GM15510 (cell line): ENCODE data around the gene LIPA.

Experiments used
- POLR2A ChIP-seq: IDR thresholded peaks from 3 replicates; pipeline ENCODE4 v1.6.1; 2011; ENCODE audit warnings: borderline replicate concordance; ENCODE audit not compliant: insufficient read length; ENCODE audit errors: extremely low read depth

Gene LIPA

GRCh38 chr10:89278034-89278535, 26.5 kb upstream of the LIPA start:
- TF ChIP-seq POLR2A: no peak

GRCh38 chr10:89275383-89275782, 23.8 kb upstream of the LIPA start:
- no peak for TF ChIP-seq POLR2A

DNA sequence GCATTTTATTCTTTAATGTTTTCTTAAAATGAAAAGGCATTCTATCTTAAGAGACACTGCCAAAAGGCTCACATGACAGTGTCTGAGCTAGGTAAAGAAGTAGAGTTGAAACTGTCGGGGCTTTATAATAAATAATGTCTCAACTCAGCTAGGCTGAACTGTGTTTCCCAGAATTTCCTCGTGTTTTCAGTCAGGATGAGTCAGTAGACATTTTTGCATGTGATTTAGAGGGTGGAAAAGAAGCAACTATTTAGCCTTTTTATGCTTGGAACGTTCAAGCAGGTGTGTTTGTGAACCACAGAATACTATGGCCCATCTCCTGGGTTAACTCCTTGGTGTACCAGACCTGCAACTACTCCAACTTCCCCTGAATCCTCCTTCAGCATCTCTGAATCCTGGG, 23.4 kb upstream of the LIPA start:
- no peak for TF ChIP-seq POLR2A

DNA sequence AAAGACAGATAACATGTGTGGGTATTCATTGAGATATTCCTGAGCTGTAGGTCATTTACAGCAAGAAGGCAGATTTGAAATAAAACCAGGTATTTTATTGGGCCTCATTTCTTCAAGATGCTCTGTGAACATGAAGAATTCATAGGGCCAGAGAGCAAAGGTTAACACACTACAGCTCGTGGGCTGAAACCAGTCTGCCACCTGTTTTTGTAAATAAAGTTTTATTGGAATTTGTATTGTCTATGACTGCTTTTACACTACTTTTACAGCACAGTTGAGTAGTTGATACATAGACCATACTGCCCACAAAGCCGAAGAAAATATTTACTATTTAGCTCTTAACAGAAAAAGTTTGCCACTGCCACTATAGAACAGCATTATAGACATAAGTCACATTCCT, 22.1 kb upstream of the LIPA start:
- TF ChIP-seq POLR2A: no peak

- no peak for TF ChIP-seq POLR2A
These were observed 20.0 kb upstream of the LIPA start for GRCh38 chr10:89271532-89271931.

- no peak for TF ChIP-seq POLR2A
These were observed 18.5 kb upstream of the LIPA start for GRCh38 chr10:89270153-89270483.

DNA sequence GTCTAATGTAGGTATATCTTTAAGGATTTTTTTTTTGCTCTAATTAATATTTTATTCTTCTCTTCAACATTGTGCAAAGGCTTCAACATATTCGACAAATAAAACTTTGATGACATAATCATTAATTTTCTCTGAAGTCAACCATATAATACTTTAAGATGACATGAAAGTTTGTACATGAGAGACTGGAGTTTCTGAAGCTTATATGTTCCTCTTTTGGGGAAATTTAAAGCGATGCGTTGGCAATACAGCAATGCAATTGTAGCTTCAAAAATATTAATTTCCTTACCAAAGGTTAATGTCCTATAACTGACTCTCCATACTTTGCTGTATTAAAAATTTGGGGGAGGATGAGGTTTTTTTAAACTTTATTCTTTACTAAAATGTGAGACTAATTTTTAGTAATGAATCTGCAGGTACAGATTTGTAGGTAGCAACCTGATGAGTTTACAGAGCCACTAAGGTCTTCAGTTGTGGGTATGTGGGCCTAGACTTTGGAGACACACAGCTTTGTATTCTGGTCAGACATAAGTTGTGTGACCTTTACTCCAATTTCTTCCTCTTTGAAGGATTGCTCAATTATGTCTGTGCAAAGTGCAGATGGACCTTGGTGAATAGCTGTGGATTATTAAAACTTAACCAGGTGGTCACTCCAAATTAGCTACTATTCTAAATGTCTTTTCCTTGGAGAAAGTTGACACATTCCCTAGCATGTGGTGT, 18.0 kb upstream of the LIPA start:
- TF ChIP-seq POLR2A: no peak

DNA sequence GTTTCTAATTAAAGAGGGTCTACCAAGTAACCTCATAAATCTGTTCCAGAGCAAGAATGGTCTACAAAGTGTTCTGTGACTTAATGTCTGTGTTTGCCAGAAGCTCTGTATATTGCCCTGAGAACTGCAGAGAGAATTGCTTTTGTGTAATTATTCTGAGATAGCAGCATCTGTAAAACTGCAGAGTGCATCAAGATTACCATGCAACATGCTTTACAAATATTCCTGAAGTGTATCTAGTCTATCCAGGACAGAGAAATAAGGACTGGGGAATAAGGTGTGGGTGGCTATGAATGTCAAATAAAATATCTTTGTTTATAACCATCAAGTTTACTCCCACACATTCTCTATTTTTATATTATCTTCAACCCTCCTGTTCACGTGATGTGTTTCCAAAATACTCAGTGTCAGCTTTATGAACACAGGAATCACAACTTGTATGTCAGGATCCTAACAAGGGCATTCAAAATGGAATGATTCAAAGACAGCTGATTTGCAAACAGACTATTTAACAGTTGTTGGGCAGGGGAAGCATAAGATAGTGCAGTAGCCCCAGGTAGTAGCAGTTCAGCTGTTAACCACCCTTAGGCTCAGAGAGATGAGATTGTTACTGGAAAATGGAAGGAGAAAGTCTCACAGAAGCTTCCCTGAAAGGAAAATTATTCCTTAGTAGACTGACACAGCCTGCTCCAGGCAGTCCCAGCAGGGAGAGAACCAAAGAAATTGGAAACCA, 15.3 kb upstream of the LIPA start:
- TF ChIP-seq POLR2A: no peak

DNA sequence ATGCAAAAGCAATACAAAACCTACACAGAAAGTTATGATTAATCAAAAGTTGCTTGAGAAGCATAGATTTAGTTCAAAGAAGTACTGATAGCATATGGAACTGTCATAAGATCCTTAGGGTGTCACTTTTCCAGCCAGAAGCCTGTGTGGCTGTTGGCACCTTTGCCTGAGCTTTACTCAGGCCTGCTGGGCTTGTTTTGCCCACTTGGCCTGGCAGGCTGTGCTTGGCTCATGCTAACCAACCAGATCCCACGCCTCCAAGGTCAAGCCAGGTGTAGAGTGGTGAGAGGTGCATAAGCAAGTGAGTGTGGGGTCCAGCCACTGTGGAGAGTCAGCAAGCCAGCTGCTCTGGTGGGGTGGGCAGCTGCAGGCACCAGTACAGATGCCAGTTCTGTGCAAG, 12.0 kb upstream of the LIPA start:
- no peak for TF ChIP-seq POLR2A

GRCh38 chr10:89263091-89263490, 11.5 kb upstream of the LIPA start:
- no peak for TF ChIP-seq POLR2A

- no peak for TF ChIP-seq POLR2A
These were observed 10.8 kb upstream of the LIPA start for GRCh38 chr10:89262086-89263051.

DNA sequence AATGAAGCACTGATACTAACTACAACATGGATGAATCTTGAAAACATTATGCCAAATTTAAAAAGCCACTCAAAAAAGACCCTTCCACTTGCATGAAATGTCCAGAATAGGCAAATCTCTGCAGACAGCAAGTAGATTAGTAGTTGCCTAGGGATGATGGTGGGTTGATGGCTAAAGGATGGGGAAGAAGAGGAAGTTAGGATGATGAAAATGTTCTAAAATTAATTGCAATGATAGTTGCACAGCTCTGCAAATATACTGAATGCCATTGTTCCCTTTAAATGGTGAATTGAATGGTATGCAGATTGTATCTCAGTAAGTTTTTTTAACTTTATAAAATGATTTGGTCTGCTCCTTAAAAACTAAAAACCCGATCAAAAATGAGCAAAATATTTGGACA, 7.3 kb upstream of the LIPA start:
- TF ChIP-seq POLR2A: no peak

GRCh38 chr10:89257581-89257980, 6.0 kb upstream of the LIPA start:
- TF ChIP-seq POLR2A: no peak

GRCh38 chr10:89256962-89257361, 5.4 kb upstream of the LIPA start:
- no peak for TF ChIP-seq POLR2A

GRCh38 chr10:89256340-89256739, 4.8 kb upstream of the LIPA start:
- TF ChIP-seq POLR2A: no peak
